ENCODE measurements around the gene C22orf15.
"Not testable (repeated sequence)": the region's sequence is repeated elsewhere in the genome, so short reads cannot be mapped to it uniquely, and the experiment has no call there.

The C22orf15 gene

GRCh38 chr22:23718371-23719165 lies 44.2 kb upstream of the C22orf15 start:
- no peak overlapping the region for H3K4me3 ChIP-seq (ENCODE audit: low read depth, low read length)
- no peak for DNase-seq (ENCODE audit: low read depth, low spot score)
- in situ Hi-C loops (cut with HindIII; ENCODE audit: low sequenced_read_pairs): no loop called here
- no peak for TF ChIP-seq CTCF (IDR thresholded peaks at IDR 0.05; ENCODE audit: low read depth, low read length)

GRCh38 chr22:23720855-23721254 lies 41.9 kb upstream of the C22orf15 start:
- TF ChIP-seq CTCF (IDR thresholded peaks at IDR 0.05; ENCODE audit: low read depth, low read length): no peak
- H3K4me3 ChIP-seq (ENCODE audit: low read depth, low read length): no peak overlapping the region
- no peak for DNase-seq (ENCODE audit: low read depth, low spot score)
- in situ Hi-C loops (cut with HindIII; ENCODE audit: low sequenced_read_pairs): no loop called here

- no peak overlapping the region for H3K4me3 ChIP-seq (ENCODE audit: low read depth, low read length)
- no peak for DNase-seq (ENCODE audit: low read depth, low spot score)
- in situ Hi-C loops (cut with HindIII; ENCODE audit: low sequenced_read_pairs): no loop called here
- TF ChIP-seq CTCF (IDR thresholded peaks at IDR 0.05; ENCODE audit: low read depth, low read length): no peak
Observed at GRCh38 chr22:23722160-23722559, 40.6 kb upstream of the C22orf15 start.

DNA sequence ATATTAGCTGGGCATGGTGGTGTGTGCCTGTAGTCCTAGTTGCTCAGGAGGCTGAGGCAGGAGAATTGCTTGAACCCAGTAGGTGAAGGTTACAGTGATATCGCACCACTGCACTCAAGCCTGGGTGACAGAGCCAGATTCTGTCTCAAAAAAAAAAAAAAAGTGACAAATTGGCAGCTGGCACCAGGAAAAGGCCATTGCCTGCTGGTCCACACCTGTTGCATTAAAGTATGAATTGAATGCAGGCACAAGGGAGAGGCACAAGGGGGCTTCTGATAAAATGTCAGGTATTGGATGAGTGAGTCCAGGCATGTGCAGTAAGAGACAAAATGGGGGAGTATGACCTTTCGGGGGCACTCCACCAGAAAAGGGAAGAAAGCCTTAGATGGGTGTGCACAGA lies 40.1 kb upstream of the C22orf15 start:
- H3K4me3 ChIP-seq (ENCODE audit: low read depth, low read length): no peak overlapping the region
- in situ Hi-C loops (cut with HindIII; ENCODE audit: low sequenced_read_pairs): no loop called here
- TF ChIP-seq CTCF (IDR thresholded peaks at IDR 0.05; ENCODE audit: low read depth, low read length): no peak
- DNase-seq (ENCODE audit: low read depth, low spot score): no peak

- in situ Hi-C loops (cut with HindIII; ENCODE audit: low sequenced_read_pairs); H3K4me3 ChIP-seq (ENCODE audit: low read depth, low read length); DNase-seq (ENCODE audit: low read depth, low spot score): not testable (repeated sequence)
Observed at GRCh38 chr22:23728108-23728507, 34.7 kb upstream of the C22orf15 start.

DNA sequence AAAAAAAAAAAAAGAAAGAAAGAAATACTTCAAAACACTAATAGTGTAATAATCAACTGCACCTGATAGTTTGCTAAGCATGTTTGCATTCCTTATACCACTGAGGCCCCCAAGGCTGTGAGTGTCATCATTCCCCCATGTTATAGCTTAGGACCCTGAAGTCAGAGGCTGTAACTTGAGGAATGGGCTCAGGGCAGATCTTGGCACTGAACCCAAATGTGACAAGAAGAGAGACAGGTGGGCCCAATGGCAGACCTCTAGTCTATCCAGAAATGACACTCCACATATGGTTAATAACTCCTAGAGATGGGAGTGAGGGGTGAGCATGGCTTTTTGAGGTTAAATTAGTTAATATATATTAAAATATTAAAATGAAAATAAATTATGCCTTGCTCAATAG lies 25.1 kb upstream of the C22orf15 start:
- no peak for DNase-seq (ENCODE audit: low read depth, low spot score)
- in situ Hi-C loops (cut with HindIII; ENCODE audit: low sequenced_read_pairs): no loop called here
- TF ChIP-seq CTCF (IDR thresholded peaks at IDR 0.05; ENCODE audit: low read depth, low read length): no peak
- no peak overlapping the region for H3K4me3 ChIP-seq (ENCODE audit: low read depth, low read length)

GRCh38 chr22:23742505-23743264 lies 20.1 kb upstream of the C22orf15 start:
- in situ Hi-C loops (cut with HindIII; ENCODE audit: low sequenced_read_pairs): no loop called here
- DNase-seq (ENCODE audit: low read depth, low spot score): no peak
- no peak overlapping the region for H3K4me3 ChIP-seq (ENCODE audit: low read depth, low read length)
- TF ChIP-seq CTCF (IDR thresholded peaks at IDR 0.05; ENCODE audit: low read depth, low read length): no peak
